Neural cell (in vitro differentiated cells): ENCODE measurements around the gene TCP11L1. TPM values are rescaled to one million over a fixed set of nuclear protein-coding genes. Genes with fewer than 3 reads are reported as not detected.
"Not testable (repeated sequence)": the region's sequence is repeated elsewhere in the genome, so short reads cannot be mapped to it uniquely, and the experiment has no call there.

ENCODE experiments used
- H2AFZ ChIP-seq: fragments of 200-600, 300-800 bp; sonication (generic), shearing (Covaris generic); 2 replicates; pipeline ENCODE4 v1.6.0; 2014; ENCODE audit warnings: low read depth, mild to moderate bottlenecking, antibody characterized with exemption, low read length, moderate library complexity
- H3F3A ChIP-seq: fragments of 200-600 bp; shearing (Covaris generic); 2 replicates; pipeline ENCODE4 v1.6.1; 2016; ENCODE audit warnings: mild to moderate bottlenecking, moderate library complexity, mixed read lengths, antibody characterized with exemption, low read length; ENCODE audit not compliant: insufficient read depth, poor library complexity, severe bottlenecking
- H3K27ac ChIP-seq: fragments of 200-600, 300-800 bp; sonication (generic), shearing (Covaris generic); 2 replicates; pipeline ENCODE4 v1.5.1; 2014; ENCODE audit warnings: mild to moderate bottlenecking, low read length, moderate library complexity
- H3K27me3 ChIP-seq: fragments of 300-800, 200-600 bp; sonication (generic), shearing (Covaris generic); 2 replicates; pipeline ENCODE4 v1.6.0; 2014; ENCODE audit warnings: mild to moderate bottlenecking, low read depth, low read length, moderate library complexity; ENCODE audit not compliant: insufficient read depth
- H3K36me3 ChIP-seq: fragments of 300-800, 200-600 bp; sonication (generic), shearing (Covaris generic); 2 replicates; pipeline ENCODE4 v1.5.1; 2014; ENCODE audit warnings: mild to moderate bottlenecking, antibody characterized with exemption, low read length, moderate library complexity; ENCODE audit not compliant: insufficient read depth
- H3K4me2 ChIP-seq: fragments of 300-800, 200-600 bp; sonication (generic), shearing (Covaris generic); 2 replicates; pipeline ENCODE4 v1.6.0; 2014; ENCODE audit warnings: mild to moderate bottlenecking, low read length
- H3K4me3 ChIP-seq: fragments of 300-800, 200-600 bp; sonication (generic), shearing (Covaris generic); 2 replicates; pipeline ENCODE4 v1.5.1; 2014; ENCODE audit warnings: mild to moderate bottlenecking, low read length, moderate library complexity
- H3K79me2 ChIP-seq: fragments of 200-600 bp; shearing (Covaris generic); replicated peaks from 2 replicates; pipeline ENCODE4 v1.6.0; 2014; ENCODE audit warnings: mild to moderate bottlenecking, low read length, moderate library complexity; ENCODE audit not compliant: insufficient read depth
- H3K9ac ChIP-seq: fragments of 300-800, 200-600 bp; sonication (generic), shearing (Covaris generic); 2 replicates; pipeline ENCODE4 v1.6.1; 2016; ENCODE audit warnings: mild to moderate bottlenecking, low read length, mixed read lengths
- H3K9me2 ChIP-seq: fragments of 200-600 bp; shearing (Covaris generic); 2 replicates; pipeline ENCODE4 v1.6.1; 2016; ENCODE audit warnings: mild to moderate bottlenecking, low read length, mixed read lengths; ENCODE audit not compliant: insufficient read depth
- H3K9me3 ChIP-seq: fragments of 200-600, 300-800 bp; sonication (generic), shearing (Covaris generic); 2 replicates; pipeline ENCODE4 v1.6.1; 2016; ENCODE audit warnings: mild to moderate bottlenecking, mixed run types, low read length, moderate library complexity, mixed read lengths
- H4K20me1 ChIP-seq: fragments of 200-600 bp; shearing (Covaris generic); 2 replicates; pipeline ENCODE4 v1.6.1; 2016; ENCODE audit warnings: mild to moderate bottlenecking, mixed run types; ENCODE audit not compliant: insufficient read depth
- EP300 ChIP-seq: fragments of 450-650 bp; conservative IDR thresholded peaks from 2 replicates; pipeline ENCODE4 v1.6.1; 2014; ENCODE audit warnings: antibody characterized with exemption, mild to moderate bottlenecking, moderate library complexity; ENCODE audit not compliant: poor library complexity, severe bottlenecking
- EZH2 ChIP-seq: fragments of 200-600, 300-800 bp; shearing (Covaris generic), sonication (generic); IDR thresholded peaks from 2 replicates; pipeline ENCODE4 v1.6.1; 2014; ENCODE audit warnings: antibody characterized with exemption, low read length, borderline replicate concordance, mild to moderate bottlenecking; ENCODE audit not compliant: insufficient read depth, poor library complexity, severe bottlenecking
- MXI1 ChIP-seq: fragments of 450-650 bp; conservative IDR thresholded peaks from 2 replicates; pipeline ENCODE4 v1.6.1; 2014; ENCODE audit warnings: antibody characterized with exemption, mild to moderate bottlenecking; ENCODE audit not compliant: poor library complexity, severe bottlenecking
- POLR2AphosphoS5 ChIP-seq: IDR thresholded peaks from 2 replicates; pipeline ENCODE4 v1.6.1; 2012
- RAD21 ChIP-seq: fragments of 450-650 bp; conservative IDR thresholded peaks from 2 replicates; pipeline ENCODE4 v1.6.1; 2014; ENCODE audit warnings: antibody characterized with exemption, mild to moderate bottlenecking, moderate library complexity
- SMC3 ChIP-seq: fragments of 450-650 bp; conservative IDR thresholded peaks from 2 replicates; pipeline ENCODE4 v1.6.1; 2014; ENCODE audit warnings: antibody characterized with exemption, mild to moderate bottlenecking, moderate library complexity; ENCODE audit not compliant: poor library complexity
- TAF1 ChIP-seq: IDR thresholded peaks from 2 replicates; pipeline ENCODE4 v1.6.1; 2012; ENCODE audit warnings: low read depth
- polyA plus RNA-seq: library from polyadenylated mRNA; depleted of rRNA; stranded (reverse); fragments of >200 nt; gene quantifications from 2 replicates; pipeline ENCODE4 v1.2.3, GENCODE V29; 2014
- small RNA-seq, 3 experiments: library from RNA; depleted of rRNA; stranded (forward); fragments of <200 nt; gene quantifications; one replicate each; pipeline ENCODE3, GENCODE V24; 2012
- TF ChIP-seq, protein P1 (sequence below): IDR thresholded peaks from 2 replicates; pipeline ENCODE4 v1.6.1; 2012; ENCODE audit warnings: borderline replicate concordance
- TF ChIP-seq, protein P2 (sequence below): fragments of 450-650 bp; IDR thresholded peaks from 2 replicates; pipeline ENCODE4 v1.5.1; 2014; ENCODE audit warnings: antibody characterized with exemption, mild to moderate bottlenecking, moderate library complexity; ENCODE audit not compliant: poor library complexity, severe bottlenecking

The TCP11L1 gene
- polyA plus RNA-seq, 1 donor from 2014 or later = 12.5 TPM

DNA sequence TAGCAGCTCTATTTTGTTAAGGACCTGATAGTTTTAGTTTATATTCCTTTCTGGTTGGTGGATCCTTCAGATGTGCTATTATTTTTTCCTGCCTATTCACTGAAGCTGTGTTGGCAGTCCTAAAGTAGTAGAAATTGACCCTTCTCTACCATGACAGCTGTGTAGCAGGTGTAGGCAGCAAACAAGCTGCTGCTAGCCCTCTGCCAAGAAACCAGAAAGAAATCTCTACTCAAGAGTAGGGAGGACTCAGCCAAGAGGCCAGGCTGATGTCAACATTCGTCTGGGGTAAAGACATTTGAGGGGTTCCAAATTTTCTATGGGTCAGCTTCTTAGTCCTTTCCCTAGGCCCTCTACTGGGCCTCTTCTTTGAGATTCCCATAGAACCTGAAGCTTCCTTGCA, 70.7 kb downstream of the TCP11L1 start:
- no peaks in the 10 kb centered on the region for H3F3A ChIP-seq
- no peaks in the 10 kb centered on the region for H3K79me2 ChIP-seq
- no peak overlapping the region for H3K27ac ChIP-seq

DNA sequence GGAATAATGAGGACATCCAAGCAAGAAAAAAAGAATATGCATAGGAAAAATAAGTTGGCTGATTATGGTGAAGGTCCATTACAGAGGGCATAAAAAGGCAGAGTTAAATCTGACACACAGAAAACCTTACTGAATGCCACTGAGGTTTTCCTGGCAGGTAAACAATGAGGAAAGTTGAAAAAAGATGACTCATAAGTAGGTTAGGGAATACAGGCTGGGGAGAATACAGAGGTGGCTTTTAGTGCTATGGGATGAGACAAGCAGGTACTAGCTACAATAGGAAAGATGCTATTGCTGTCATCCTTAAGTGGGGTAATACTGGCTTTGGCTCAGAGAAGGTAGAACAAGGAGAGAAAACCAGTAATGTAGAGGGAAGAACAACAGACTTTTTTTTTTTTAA, 77.2 kb downstream of the TCP11L1 start:
- Histone ChIP-seq H3F3A (no peaks in the 10 kb centered on the region), H3K36me3 (no peaks in the 10 kb centered on the region), H2AFZ (no peak overlapping the region), H3K9me2 (no peaks in the 10 kb centered on the region), H3K27ac (no peak overlapping the region), H4K20me1 (no peaks in the 10 kb centered on the region), H3K27me3 (no peaks in the 10 kb centered on the region), H3K9me3 (no peaks in the 10 kb centered on the region), H3K4me2 (no peak overlapping the region), H3K9ac (no peak overlapping the region), H3K79me2 (no peaks in the 10 kb centered on the region), H3K4me3 (no peak overlapping the region)
- no peak for TF ChIP-seq EP300
- TF ChIP-seq SMC3 = no peak
- TF ChIP-seq TAF1 = no peak
- TF ChIP-seq, protein P1, sequence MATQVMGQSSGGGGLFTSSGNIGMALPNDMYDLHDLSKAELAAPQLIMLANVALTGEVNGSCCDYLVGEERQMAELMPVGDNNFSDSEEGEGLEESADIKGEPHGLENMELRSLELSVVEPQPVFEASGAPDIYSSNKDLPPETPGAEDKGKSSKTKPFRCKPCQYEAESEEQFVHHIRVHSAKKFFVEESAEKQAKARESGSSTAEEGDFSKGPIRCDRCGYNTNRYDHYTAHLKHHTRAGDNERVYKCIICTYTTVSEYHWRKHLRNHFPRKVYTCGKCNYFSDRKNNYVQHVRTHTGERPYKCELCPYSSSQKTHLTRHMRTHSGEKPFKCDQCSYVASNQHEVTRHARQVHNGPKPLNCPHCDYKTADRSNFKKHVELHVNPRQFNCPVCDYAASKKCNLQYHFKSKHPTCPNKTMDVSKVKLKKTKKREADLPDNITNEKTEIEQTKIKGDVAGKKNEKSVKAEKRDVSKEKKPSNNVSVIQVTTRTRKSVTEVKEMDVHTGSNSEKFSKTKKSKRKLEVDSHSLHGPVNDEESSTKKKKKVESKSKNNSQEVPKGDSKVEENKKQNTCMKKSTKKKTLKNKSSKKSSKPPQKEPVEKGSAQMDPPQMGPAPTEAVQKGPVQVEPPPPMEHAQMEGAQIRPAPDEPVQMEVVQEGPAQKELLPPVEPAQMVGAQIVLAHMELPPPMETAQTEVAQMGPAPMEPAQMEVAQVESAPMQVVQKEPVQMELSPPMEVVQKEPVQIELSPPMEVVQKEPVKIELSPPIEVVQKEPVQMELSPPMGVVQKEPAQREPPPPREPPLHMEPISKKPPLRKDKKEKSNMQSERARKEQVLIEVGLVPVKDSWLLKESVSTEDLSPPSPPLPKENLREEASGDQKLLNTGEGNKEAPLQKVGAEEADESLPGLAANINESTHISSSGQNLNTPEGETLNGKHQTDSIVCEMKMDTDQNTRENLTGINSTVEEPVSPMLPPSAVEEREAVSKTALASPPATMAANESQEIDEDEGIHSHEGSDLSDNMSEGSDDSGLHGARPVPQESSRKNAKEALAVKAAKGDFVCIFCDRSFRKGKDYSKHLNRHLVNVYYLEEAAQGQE = no peak
- TF ChIP-seq RAD21 = no peak
- no peak for TF ChIP-seq POLR2AphosphoS5
- TF ChIP-seq, protein P2, sequence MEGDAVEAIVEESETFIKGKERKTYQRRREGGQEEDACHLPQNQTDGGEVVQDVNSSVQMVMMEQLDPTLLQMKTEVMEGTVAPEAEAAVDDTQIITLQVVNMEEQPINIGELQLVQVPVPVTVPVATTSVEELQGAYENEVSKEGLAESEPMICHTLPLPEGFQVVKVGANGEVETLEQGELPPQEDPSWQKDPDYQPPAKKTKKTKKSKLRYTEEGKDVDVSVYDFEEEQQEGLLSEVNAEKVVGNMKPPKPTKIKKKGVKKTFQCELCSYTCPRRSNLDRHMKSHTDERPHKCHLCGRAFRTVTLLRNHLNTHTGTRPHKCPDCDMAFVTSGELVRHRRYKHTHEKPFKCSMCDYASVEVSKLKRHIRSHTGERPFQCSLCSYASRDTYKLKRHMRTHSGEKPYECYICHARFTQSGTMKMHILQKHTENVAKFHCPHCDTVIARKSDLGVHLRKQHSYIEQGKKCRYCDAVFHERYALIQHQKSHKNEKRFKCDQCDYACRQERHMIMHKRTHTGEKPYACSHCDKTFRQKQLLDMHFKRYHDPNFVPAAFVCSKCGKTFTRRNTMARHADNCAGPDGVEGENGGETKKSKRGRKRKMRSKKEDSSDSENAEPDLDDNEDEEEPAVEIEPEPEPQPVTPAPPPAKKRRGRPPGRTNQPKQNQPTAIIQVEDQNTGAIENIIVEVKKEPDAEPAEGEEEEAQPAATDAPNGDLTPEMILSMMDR = no peak
- TF ChIP-seq EZH2 = no peak

More for the DNA sequence above, 70.7 kb downstream of the TCP11L1 start:
- Histone ChIP-seq H4K20me1 (no peaks in the 10 kb centered on the region), H3K9me3 (no peaks in the 10 kb centered on the region), H3K9ac (no peak overlapping the region), H3K36me3 (no peaks in the 10 kb centered on the region), H3K4me2 (no peak overlapping the region), H2AFZ (no peak overlapping the region), H3K27me3 (no peaks in the 10 kb centered on the region), H3K4me3 (no peak overlapping the region), H3K9me2 (no peaks in the 10 kb centered on the region)
- TF ChIP-seq TAF1 (no peak), RAD21 (no peak), POLR2AphosphoS5 (no peak), MXI1 (no peak)

DNA sequence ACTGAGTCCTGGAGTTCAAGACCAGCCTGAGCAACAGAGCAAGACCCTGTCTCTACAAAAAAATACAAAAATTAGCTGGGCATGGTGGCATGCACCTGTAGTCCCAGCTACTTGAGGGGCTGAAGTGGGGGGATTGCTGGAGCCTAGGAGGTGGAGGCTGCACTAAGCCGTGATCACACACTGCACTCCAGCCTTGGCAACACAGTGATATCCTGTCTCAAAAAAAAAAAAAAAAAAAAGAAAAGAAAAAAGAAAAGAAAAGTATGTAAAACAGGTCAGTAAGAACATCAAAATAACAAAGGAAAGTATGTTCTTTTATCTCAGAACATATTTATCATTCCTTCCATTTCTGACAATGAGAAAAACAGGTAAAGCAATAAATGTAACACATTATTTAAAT, 83.3 kb downstream of the TCP11L1 start:
- not testable (repeated sequence) for H3K79me2 ChIP-seq, H3K27ac ChIP-seq, H3K4me3 ChIP-seq

More for the DNA sequence above, 83.3 kb downstream of the TCP11L1 start:
- not testable (repeated sequence) for H3K9ac ChIP-seq, H4K20me1 ChIP-seq, H3K4me2 ChIP-seq, H3K36me3 ChIP-seq, H3K27me3 ChIP-seq, H3K9me3 ChIP-seq, H3F3A ChIP-seq, H3K9me2 ChIP-seq, H2AFZ ChIP-seq

Small RNA genes lying within 50 kb of the gene (small RNA-seq; reads per million reads assigned to genes)
- 0 to 1.2 (median 0) reads per million in 3 experiments for gene RF00019

Other genes with a start within 250 kb of the TCP11L1 start
- gene CCDC73, start 244.9 kb upstream of the TCP11L1 start, polyA plus RNA-seq = 0.07 TPM in 1 of 2 replicates, not detected in the other
- not detected in 2 replicates for gene PRRG4, start 209.6 kb upstream of the TCP11L1 start, polyA plus RNA-seq
- gene QSER1, start 146.8 kb upstream of the TCP11L1 start, polyA plus RNA-seq = 18.1 and 21.2 TPM in 2 replicates
- gene DEPDC7, start 23.7 kb upstream of the TCP11L1 start, polyA plus RNA-seq = 1.3 and 3.3 TPM in 2 replicates
- gene CSTF3, start 121.9 kb downstream of the TCP11L1 start, polyA plus RNA-seq = 69.5 and 86.8 TPM in 2 replicates
- 12.4 and 25.5 TPM in 2 replicates for gene HIPK3, start 217.8 kb downstream of the TCP11L1 start, polyA plus RNA-seq